ENCODE data around the gene TOB2. TPM values are rescaled to one million over a fixed set of nuclear protein-coding genes. Genes with fewer than 3 reads are reported as not detected.

Gene TOB2
- total and polyA plus RNA-seq, 9 of the 15 experiments (the other 6 are each of a cell fraction or from before 2014, with no cell fraction given) = 3.3 to 20.5 (median 7.3) TPM

DNA sequence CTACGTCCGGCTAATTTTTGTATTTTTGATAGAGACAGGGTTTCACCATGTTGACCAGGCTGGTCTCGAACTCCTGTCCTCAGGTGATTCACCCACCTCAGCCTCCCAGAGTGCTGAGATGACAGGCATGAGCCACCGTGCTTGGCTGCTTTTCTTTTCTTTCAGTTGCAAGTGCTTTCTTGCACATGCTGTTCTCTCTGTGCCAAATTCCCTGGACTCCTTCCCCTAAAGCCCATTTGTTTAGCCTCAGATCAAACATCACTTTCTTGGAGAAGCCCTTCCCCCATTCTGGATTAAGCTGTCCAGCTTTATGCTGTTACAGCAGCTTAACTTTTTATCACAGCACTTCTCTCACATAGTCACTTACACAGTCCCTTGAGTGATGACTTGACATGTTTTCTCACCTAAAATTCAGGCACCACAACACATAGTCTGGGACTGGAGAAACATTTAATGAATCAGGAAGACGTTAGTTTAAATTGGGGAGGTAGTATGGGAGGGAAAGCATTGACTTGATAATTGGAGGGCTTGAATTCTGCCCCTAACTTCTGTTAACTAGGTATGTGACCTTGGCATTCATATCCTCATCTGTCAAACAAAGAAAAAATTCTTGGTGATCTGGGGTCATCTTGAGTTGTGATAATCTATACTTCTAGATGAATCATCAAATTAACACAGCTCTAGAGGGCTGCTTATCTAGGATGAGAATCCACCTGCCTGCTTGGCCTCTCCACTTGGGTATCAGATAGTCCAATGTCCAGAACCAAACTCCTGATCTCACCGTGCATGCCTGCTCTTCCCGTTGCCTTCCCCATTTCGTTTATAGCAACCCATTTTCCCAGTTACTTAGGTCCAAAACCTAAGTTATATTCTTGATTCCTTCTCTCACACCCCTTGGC lies 40.7 kb upstream of the TOB2 start:
- H3K9me3 ChIP-seq (replicated peaks; ENCODE audit: control insufficient read depth, insufficient read depth, low read depth, low read length) = no peaks in the 10 kb centered on the region
- peak overlapping the region; percentile 33; the same call in 1 of the 3 replicates for H3K27ac ChIP-seq (ENCODE audit: extremely low read depth, low read depth, low read length)
- peak; percentile 29 for FAIRE-seq
- POLR2A ChIA-PET = interaction anchor here (0.7 to 2.1 kb wide), 3 partner anchors 13 to 423 kb away, joined by 3 to 8 read pairs (median 4); partner anchors contain the start of genes ACO2 and PHF5A
- TF ChIP-seq, protein P1, sequence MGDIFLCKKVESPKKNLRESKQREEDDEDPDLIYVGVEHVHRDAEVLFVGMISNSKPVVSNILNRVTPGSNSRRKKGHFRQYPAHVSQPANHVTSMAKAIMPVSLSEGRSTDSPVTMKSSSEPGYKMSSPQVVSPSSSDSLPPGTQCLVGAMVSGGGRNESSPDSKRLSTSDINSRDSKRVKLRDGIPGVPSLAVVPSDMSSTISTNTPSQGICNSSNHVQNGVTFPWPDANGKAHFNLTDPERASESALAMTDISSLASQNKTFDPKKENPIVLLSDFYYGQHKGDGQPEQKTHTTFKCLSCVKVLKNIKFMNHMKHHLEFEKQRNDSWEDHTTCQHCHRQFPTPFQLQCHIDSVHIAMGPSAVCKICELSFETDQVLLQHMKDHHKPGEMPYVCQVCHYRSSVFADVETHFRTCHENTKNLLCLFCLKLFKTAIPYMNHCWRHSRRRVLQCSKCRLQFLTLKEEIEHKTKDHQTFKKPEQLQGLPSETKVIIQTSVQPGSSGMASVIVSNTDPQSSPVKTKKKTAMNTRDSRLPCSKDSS (IDR thresholded peaks at IDR 0.05; ENCODE audit: low read depth, partially characterized antibody) = no peak
- TF ChIP-seq MAFG (tag; conservative IDR thresholded peaks at IDR 0.05) (peak; percentile 82), ZNF324 (CRISPR knock-in tag; IDR thresholded peaks at IDR 0.05) (no peak), NFE2 (IDR thresholded peaks at IDR 0.05; ENCODE audit: low read depth) (peak; percentile 42; the same call in 1 of the 2 replicates), MEIS2 (IDR thresholded peaks at IDR 0.05; ENCODE audit: partially characterized antibody) (peak; percentile 5), ZNF316 (IDR thresholded peaks at IDR 0.05) (peak; percentile 87), C11orf30 (IDR thresholded peaks at IDR 0.05; ENCODE audit: low read depth) (peak; percentile 74)
- TF ChIP-seq, protein P2, sequence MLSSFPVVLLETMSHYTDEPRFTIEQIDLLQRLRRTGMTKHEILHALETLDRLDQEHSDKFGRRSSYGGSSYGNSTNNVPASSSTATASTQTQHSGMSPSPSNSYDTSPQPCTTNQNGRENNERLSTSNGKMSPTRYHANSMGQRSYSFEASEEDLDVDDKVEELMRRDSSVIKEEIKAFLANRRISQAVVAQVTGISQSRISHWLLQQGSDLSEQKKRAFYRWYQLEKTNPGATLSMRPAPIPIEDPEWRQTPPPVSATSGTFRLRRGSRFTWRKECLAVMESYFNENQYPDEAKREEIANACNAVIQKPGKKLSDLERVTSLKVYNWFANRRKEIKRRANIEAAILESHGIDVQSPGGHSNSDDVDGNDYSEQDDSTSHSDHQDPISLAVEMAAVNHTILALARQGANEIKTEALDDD (IDR thresholded peaks at IDR 0.05) = peak; percentile 53; the same call in 1 of the 2 replicates
- no peak overlapping the region for H3K4me3 ChIP-seq
- peaks cover 33% of the 10 kb centered on the region for H4K20me1 ChIP-seq (replicated peaks; ENCODE audit: control insufficient read depth, insufficient read depth, low read length)
- H3K4me1 ChIP-seq (replicated peaks in 1 of 2; ENCODE audit: control insufficient read depth in 2 of 2, insufficient read depth in 2 of 2, low read length in 2 of 2) = peaks cover 12 to 16% of the 10 kb centered on the region in 2 experiments
- WGBS (ENCODE audit: insufficient coverage, low coverage, missing lambda C conversion rate) = 41% methylated on average over 8 of the region's 8 CpGs
- no peak overlapping the region; a peak in 2 of 4 replicates for H3K9ac ChIP-seq (ENCODE audit: insufficient read depth in 1 of 2, low read depth in 2 of 2, low read length in 2 of 2)
- no peak overlapping the region for H2AFZ ChIP-seq (ENCODE audit: low read depth, low read length)
- H3K9me1 ChIP-seq (ENCODE audit: control insufficient read depth, insufficient read depth, low read length) = peaks cover under 1% of the 10 kb centered on the region
- peak; percentile 61 for ATAC-seq
- no peaks in the 10 kb centered on the region for H3K27me3 ChIP-seq (ENCODE audit: control insufficient read depth in 2 of 2, insufficient read depth in 2 of 2, low read length in 2 of 2)
- H3K4me2 ChIP-seq (ENCODE audit: insufficient read depth, low read length) = no peak overlapping the region
- intact Hi-C loops (cut with micrococcal nuclease) (no loop called here), in situ Hi-C loops (cut with MboI) (no loop called here)
- H3K36me3 ChIP-seq (ENCODE audit: control insufficient read depth, insufficient read depth, low read length) = peaks cover 38% of the 10 kb centered on the region
- peaks cover 92% of the 10 kb centered on the region for H3K79me2 ChIP-seq (ENCODE audit: control insufficient read depth, insufficient read depth, low read length)
- CTCF ChIA-PET (ENCODE audit: low intra/inter-chr PET ratio) = no interaction called here
- DNase-seq (ENCODE audit: extremely low read depth in 1 of 4, low spot score in 3 of 4) = no peak
- no TSS peak for BruUV-seq (replicated peaks)

Data from K562 (cell line).